HepG2 (cell line): ENCODE results near the gene DHX58. TPM values are rescaled to one million over a fixed set of nuclear protein-coding genes. Genes with fewer than 3 reads are reported as not detected.

Source experiments
- ERF ChIP-seq: IDR thresholded peaks from 2 replicates; pipeline ENCODE4 v1.6.1; 2018; ENCODE audit warnings: missing biosample characterization, missing genetic modification reagents
- HNRNPL ChIP-seq: fragments of 200-400 bp; formaldehyde crosslinking; IDR thresholded peaks from 2 replicates; pipeline ENCODE4 v1.6.1; 2017; ENCODE audit warnings: mild to moderate bottlenecking, low read depth, low read length
- NCOA5 ChIP-seq: sonication (generic); formaldehyde crosslinking; IDR thresholded peaks from 2 replicates; pipeline ENCODE4 v1.4.0; 2020; ENCODE audit warnings: missing genetic modification reagents
- NFE2L2 ChIP-seq: fragments of 150-350 bp; IDR thresholded peaks from 2 replicates; pipeline ENCODE4 v1.6.1; 2014; ENCODE audit warnings: low read length
- PHF8 ChIP-seq: sonication (generic); formaldehyde crosslinking; IDR thresholded peaks from 2 replicates; pipeline ENCODE4 v1.5.0; 2020; ENCODE audit warnings: missing genetic modification reagents
- SALL1 ChIP-seq: sonication (generic); formaldehyde crosslinking; IDR thresholded peaks from 2 replicates; pipeline ENCODE4 v1.8.0; 2022; ENCODE audit warnings: mild to moderate bottlenecking, missing genetic modification reagents
- STAT5B ChIP-seq: sonication (generic); formaldehyde crosslinking; IDR thresholded peaks from 2 replicates; pipeline ENCODE4 v1.4.0; 2020; ENCODE audit warnings: missing genetic modification reagents
- TCF7L2 ChIP-seq: IDR thresholded peaks from 2 replicates; pipeline ENCODE4 v1.6.1; 2011; ENCODE audit warnings: mild to moderate bottlenecking, low read depth, low read length, moderate library complexity
- YEATS4 ChIP-seq: sonication (generic); formaldehyde crosslinking; IDR thresholded peaks from 2 replicates; pipeline ENCODE4 v1.4.0; 2020; ENCODE audit warnings: missing genetic modification reagents, borderline replicate concordance
- ZFY ChIP-seq: sonication (generic); formaldehyde crosslinking; IDR thresholded peaks from 2 replicates; pipeline ENCODE4 v1.4.0; 2020; ENCODE audit warnings: missing genetic modification reagents
- ZNF20 ChIP-seq: sonication (generic); formaldehyde crosslinking; IDR thresholded peaks from 2 replicates; pipeline ENCODE4 v1.4.0; 2020; ENCODE audit warnings: mild to moderate bottlenecking, moderate library complexity, missing genetic modification reagents
- ZNF564 ChIP-seq: sonication (generic); formaldehyde crosslinking; IDR thresholded peaks from 2 replicates; pipeline ENCODE4 v1.8.1; 2023; ENCODE audit warnings: mild to moderate bottlenecking, missing genetic modification reagents
- ZSCAN22 ChIP-seq: sonication (generic); formaldehyde crosslinking; IDR thresholded peaks from 2 replicates; pipeline ENCODE4 v1.4.0; 2020; ENCODE audit warnings: mild to moderate bottlenecking, missing genetic modification reagents
- ZSCAN30 ChIP-seq: sonication (generic); formaldehyde crosslinking; IDR thresholded peaks from 2 replicates; pipeline ENCODE4 v1.5.0; 2020; ENCODE audit warnings: mild to moderate bottlenecking, missing genetic modification reagents
- polyA plus RNA-seq, 8 experiments: library from polyadenylated mRNA; depleted of rRNA in 3 of 8; stranded (reverse) in 7 of 8; unstranded in 1 of 8; fragments of >200 nt; fragmentation: Illumina TruSeq in 4 of 8; extraction: Trizol in 4 of 8; gene quantifications; 2 replicates each; pipeline versions ENCODE4 v1.2.1 to v1.2.3, GENCODE V29; 2011 to 2016; ENCODE audit warnings: low read depth in 4 of 8, missing spikeins in 1 of 8, mixed read lengths in 1 of 8; ENCODE audit not compliant: insufficient read depth in 1 of 8
- total RNA-seq, 5 experiments: library from RNA; depleted of rRNA; stranded (reverse); fragments of >200 nt; fragmentation: Illumina TruSeq; extraction: Trizol; gene quantifications; 2 replicates each; pipeline ENCODE4 v1.2.3, GENCODE V29; 2016; ENCODE audit warnings: low read depth in 1 of 5
- TF ChIP-seq, protein P1 (sequence below), 2 experiments: sonication (generic) in 1 of 2; formaldehyde crosslinking in 1 of 2; IDR thresholded peaks; 2 replicates each; pipeline versions ENCODE4 v1.4.0 to v1.6.1; 2016 to 2020; ENCODE audit warnings: borderline replicate concordance in 1 of 2, low read depth in 1 of 2, mild to moderate bottlenecking in 1 of 2, missing genetic modification reagents in 1 of 2
- TF ChIP-seq, protein P2 (sequence below): sonication (generic); formaldehyde crosslinking; IDR thresholded peaks from 2 replicates; pipeline ENCODE4 v1.9.0; 2022; ENCODE audit warnings: low read depth, missing genetic modification reagents
- TF ChIP-seq, protein P3 (sequence below): sonication (generic); formaldehyde crosslinking; IDR thresholded peaks from 2 replicates; pipeline ENCODE4 v1.8.0; 2022; ENCODE audit warnings: missing genetic modification reagents, mild to moderate bottlenecking, borderline replicate concordance
- TF ChIP-seq, protein P4 (sequence below): sonication (generic); formaldehyde crosslinking; conservative IDR thresholded peaks from 2 replicates; pipeline ENCODE4 v1.8.0; 2022; ENCODE audit warnings: missing genetic modification reagents
- TF ChIP-seq, protein P5 (sequence below): sonication (generic); formaldehyde crosslinking; IDR thresholded peaks from 2 replicates; pipeline ENCODE4 v1.4.0; 2020; ENCODE audit warnings: mild to moderate bottlenecking, low read depth, missing genetic modification reagents

DHX58 gene
- total and polyA plus RNA-seq, 2 of the 13 experiments (the other 11 are each of a cell fraction or from before 2014, with no cell fraction given) = 6.7 to 7.8 TPM

DNA sequence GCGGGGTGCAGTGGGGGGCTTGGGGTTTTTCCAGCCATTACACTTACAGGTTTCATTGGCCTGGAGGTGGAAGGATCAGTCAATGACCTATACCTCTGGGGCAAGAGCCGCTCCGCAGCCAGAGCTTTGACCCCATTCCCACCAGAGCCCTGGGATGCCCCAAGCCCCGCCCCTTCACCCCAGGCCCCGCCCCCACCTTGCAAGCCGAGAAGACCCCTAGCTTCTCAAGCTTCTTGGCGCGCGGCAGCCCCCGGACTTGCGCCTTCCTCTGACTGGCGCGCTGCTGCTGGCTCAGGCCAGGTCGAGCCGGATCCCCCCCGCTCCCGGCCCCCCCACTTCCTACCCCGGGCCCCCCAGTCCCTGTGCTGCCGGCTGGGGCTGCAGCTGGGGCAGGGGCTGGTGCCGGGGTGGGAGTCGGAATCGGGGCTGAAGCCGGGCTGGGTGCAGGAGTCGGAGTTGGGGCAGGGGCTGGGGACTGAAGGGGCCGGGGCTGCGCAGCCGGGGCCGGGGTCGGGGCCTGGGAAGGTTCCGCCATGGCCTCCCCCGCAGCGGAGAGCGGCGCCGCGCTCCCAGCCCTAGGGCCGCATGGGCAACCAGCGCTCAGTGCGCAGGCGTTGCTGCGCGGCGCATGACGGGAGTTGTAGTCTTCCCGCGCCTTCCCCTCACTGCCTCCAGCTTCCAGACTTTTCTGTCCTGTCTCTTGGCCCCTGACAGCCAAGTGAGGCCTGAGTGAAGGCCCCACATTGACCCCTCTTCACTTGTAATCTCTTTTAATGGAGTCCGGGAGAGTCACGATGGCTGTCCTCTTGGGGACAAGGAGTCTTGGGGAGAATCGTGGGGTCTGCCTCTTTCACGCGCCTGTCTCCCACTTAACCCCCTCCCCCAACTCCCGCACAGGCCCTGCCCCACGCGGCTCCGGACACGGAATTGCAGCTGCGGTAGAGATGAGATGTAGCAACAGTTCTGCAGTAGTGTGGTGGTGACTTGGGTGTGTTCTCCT is 8.6 kb upstream of the DHX58 start, which contains the start of gene KAT2A (continued):
- TF ChIP-seq, protein P1, sequence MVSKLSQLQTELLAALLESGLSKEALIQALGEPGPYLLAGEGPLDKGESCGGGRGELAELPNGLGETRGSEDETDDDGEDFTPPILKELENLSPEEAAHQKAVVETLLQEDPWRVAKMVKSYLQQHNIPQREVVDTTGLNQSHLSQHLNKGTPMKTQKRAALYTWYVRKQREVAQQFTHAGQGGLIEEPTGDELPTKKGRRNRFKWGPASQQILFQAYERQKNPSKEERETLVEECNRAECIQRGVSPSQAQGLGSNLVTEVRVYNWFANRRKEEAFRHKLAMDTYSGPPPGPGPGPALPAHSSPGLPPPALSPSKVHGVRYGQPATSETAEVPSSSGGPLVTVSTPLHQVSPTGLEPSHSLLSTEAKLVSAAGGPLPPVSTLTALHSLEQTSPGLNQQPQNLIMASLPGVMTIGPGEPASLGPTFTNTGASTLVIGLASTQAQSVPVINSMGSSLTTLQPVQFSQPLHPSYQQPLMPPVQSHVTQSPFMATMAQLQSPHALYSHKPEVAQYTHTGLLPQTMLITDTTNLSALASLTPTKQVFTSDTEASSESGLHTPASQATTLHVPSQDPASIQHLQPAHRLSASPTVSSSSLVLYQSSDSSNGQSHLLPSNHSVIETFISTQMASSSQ (IDR thresholded peaks at IDR 0.05; ENCODE audit: low read depth) = no peak
- TF ChIP-seq, protein P1 (CRISPR knock-in tag; IDR thresholded peaks at IDR 0.05; ENCODE audit: borderline replicate concordance) = no peak
- TF ChIP-seq ZNF20 (CRISPR knock-in tag) (no peak), ZSCAN30 (CRISPR knock-in tag) (no peak), NCOA5 (CRISPR knock-in tag) (no peak), HNRNPL (no peak), ERF (CRISPR knock-in tag) (peak; percentile 51; the same call in 1 of the 2 replicates), STAT5B (CRISPR knock-in tag) (no peak), ZFY (CRISPR knock-in tag) (peak; percentile 99), PHF8 (CRISPR knock-in tag) (peak; percentile 84), ZSCAN22 (CRISPR knock-in tag) (no peak), SALL1 (CRISPR knock-in tag) (peak; percentile 57), YEATS4 (CRISPR knock-in tag) (peak; percentile 86), NFE2L2 (no peak), TCF7L2 (no peak), ZNF564 (CRISPR knock-in tag) (no peak)
- TF ChIP-seq, protein P2, sequence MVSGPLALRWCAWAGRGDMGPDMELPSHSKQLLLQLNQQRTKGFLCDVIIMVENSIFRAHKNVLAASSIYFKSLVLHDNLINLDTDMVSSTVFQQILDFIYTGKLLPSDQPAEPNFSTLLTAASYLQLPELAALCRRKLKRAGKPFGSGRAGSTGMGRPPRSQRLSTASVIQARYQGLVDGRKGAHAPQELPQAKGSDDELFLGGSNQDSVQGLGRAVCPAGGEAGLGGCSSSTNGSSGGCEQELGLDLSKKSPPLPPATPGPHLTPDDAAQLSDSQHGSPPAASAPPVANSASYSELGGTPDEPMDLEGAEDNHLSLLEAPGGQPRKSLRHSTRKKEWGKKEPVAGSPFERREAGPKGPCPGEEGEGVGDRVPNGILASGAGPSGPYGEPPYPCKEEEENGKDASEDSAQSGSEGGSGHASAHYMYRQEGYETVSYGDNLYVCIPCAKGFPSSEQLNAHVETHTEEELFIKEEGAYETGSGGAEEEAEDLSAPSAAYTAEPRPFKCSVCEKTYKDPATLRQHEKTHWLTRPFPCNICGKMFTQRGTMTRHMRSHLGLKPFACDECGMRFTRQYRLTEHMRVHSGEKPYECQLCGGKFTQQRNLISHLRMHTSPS (CRISPR knock-in tag) = no peak
- TF ChIP-seq, protein P3, sequence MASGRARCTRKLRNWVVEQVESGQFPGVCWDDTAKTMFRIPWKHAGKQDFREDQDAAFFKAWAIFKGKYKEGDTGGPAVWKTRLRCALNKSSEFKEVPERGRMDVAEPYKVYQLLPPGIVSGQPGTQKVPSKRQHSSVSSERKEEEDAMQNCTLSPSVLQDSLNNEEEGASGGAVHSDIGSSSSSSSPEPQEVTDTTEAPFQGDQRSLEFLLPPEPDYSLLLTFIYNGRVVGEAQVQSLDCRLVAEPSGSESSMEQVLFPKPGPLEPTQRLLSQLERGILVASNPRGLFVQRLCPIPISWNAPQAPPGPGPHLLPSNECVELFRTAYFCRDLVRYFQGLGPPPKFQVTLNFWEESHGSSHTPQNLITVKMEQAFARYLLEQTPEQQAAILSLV (CRISPR knock-in tag) = 0 out of 2 replicates have a peak, but pooled peaks have one; percentile 18
- TF ChIP-seq, protein P4, sequence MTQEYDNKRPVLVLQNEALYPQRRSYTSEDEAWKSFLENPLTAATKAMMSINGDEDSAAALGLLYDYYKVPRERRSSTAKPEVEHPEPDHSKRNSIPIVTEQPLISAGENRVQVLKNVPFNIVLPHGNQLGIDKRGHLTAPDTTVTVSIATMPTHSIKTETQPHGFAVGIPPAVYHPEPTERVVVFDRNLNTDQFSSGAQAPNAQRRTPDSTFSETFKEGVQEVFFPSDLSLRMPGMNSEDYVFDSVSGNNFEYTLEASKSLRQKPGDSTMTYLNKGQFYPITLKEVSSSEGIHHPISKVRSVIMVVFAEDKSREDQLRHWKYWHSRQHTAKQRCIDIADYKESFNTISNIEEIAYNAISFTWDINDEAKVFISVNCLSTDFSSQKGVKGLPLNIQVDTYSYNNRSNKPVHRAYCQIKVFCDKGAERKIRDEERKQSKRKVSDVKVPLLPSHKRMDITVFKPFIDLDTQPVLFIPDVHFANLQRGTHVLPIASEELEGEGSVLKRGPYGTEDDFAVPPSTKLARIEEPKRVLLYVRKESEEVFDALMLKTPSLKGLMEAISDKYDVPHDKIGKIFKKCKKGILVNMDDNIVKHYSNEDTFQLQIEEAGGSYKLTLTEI (CRISPR knock-in tag) = no peak
- TF ChIP-seq, protein P5, sequence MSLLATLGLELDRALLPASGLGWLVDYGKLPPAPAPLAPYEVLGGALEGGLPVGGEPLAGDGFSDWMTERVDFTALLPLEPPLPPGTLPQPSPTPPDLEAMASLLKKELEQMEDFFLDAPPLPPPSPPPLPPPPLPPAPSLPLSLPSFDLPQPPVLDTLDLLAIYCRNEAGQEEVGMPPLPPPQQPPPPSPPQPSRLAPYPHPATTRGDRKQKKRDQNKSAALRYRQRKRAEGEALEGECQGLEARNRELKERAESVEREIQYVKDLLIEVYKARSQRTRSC (CRISPR knock-in tag) = no peak
